ENCODE data around the gene RALY.

The RALY gene

DNA sequence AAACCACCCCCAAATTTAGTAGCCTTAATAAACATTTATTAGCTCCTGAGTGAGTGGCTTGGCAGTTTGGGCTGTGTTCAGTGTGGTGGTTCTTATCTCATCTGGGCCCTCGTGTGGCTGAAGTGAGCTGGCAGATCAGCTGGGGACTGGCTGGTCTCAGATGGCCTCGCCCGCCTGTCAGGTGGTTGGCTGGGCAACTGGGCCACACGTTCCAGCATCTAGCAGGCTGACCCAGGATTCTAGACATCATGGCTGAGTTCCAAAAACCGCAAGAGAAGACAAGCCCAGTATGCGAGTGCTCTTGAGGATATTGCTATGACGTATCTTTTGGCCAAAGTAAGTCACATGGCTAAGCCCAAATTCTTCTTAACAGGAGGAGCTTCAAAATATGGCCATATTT, 89.4 kb downstream of the RALY start:
- peak; percentile 95 for DNase-seq (ENCODE audit: low read depth)
- H3K4me3 ChIP-seq (ENCODE audit: low read depth, low read length), result no peak overlapping the region
- TF ChIP-seq, protein P1, sequence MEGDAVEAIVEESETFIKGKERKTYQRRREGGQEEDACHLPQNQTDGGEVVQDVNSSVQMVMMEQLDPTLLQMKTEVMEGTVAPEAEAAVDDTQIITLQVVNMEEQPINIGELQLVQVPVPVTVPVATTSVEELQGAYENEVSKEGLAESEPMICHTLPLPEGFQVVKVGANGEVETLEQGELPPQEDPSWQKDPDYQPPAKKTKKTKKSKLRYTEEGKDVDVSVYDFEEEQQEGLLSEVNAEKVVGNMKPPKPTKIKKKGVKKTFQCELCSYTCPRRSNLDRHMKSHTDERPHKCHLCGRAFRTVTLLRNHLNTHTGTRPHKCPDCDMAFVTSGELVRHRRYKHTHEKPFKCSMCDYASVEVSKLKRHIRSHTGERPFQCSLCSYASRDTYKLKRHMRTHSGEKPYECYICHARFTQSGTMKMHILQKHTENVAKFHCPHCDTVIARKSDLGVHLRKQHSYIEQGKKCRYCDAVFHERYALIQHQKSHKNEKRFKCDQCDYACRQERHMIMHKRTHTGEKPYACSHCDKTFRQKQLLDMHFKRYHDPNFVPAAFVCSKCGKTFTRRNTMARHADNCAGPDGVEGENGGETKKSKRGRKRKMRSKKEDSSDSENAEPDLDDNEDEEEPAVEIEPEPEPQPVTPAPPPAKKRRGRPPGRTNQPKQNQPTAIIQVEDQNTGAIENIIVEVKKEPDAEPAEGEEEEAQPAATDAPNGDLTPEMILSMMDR (conservative IDR thresholded peaks at IDR 0.05; ENCODE audit: low read depth, low read length), result peak; percentile 23

DNA sequence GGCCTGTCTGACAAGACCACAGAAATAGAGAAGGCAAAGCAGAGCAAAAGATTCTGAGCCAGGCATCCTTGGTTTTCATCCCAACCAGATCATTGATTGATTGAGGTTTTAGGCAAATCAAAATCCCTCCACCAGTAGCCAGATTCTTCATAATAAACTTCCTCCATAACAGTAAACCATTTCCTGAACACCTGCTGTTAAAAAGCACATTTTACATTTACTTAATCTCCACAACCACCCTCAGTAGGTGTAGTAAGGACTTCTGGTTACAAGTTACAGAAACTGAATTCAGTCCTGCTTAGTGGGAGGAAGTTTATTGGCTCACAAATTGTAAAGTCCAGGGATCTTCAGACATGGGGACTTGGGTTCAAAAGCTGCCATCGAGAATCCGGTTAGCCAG, 90.1 kb downstream of the RALY start:
- no peak for DNase-seq (ENCODE audit: low read depth)
- TF ChIP-seq, protein P1 (conservative IDR thresholded peaks at IDR 0.05; ENCODE audit: low read depth, low read length), result no peak
- H3K4me3 ChIP-seq (ENCODE audit: low read depth, low read length), result no peak overlapping the region

DNA sequence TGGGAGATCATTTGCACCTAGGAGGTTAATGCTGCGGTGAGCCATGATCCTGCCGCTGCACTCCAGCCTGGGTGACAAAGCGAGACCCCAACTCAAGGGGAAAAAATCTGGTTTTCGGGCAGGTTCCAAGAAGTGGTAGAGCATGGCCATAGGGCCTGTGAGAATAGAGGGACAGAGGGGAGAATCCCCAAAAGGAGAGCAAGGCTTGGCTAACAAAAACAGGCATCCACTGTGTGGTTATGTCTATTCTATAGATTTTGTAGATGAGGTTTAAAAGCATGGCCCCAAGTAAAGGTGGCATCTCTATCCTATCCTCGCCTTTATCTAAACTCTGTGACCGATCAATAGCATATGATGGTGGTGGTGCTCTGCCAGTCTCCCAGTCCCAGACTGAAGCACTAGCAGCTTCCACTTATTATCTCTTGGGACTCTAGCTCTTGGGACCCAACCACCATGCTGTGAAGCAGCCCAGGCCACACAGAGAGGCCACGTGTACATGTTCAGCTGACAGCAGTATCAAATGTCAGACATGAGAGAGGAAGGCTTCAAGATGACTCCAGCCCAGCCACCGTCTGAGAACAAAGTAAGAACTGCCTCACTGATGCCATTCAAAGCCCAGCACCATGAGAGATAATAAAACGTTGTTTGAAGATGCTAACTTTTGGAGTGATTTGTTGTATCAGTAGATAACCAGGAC, 90.7 kb downstream of the RALY start:
- no peak overlapping the region for H3K4me3 ChIP-seq (ENCODE audit: low read depth, low read length)
- TF ChIP-seq, protein P1 (conservative IDR thresholded peaks at IDR 0.05; ENCODE audit: low read depth, low read length), result no peak
- DNase-seq (ENCODE audit: low read depth), result peak; percentile 42

DNA sequence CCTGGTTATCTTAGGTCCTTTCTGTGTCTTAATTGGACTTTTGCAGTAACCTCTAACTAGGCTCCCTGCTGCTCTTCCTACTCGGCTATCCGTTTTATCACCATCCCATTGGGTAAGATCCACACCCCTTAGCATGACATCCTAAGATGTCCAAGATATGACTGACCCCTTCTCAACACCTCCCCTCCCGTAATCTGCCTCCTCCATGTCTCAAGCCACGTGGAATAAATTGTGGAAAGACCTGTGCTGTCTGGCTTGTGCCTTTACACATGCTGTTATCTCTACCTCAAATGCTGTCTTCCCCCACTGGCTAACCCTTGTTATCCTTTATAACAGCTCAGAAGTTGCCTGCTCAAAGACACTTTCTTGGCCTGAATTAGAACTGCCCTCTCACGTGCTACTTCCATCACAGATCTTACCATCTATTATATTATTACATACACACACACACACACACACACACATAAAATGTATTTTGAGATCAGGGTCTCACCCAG, 91.9 kb downstream of the RALY start:
- DNase-seq (ENCODE audit: low read depth), result no peak
- TF ChIP-seq, protein P1 (conservative IDR thresholded peaks at IDR 0.05; ENCODE audit: low read depth, low read length), result no peak
- no peak overlapping the region for H3K4me3 ChIP-seq (ENCODE audit: low read depth, low read length)

DNA sequence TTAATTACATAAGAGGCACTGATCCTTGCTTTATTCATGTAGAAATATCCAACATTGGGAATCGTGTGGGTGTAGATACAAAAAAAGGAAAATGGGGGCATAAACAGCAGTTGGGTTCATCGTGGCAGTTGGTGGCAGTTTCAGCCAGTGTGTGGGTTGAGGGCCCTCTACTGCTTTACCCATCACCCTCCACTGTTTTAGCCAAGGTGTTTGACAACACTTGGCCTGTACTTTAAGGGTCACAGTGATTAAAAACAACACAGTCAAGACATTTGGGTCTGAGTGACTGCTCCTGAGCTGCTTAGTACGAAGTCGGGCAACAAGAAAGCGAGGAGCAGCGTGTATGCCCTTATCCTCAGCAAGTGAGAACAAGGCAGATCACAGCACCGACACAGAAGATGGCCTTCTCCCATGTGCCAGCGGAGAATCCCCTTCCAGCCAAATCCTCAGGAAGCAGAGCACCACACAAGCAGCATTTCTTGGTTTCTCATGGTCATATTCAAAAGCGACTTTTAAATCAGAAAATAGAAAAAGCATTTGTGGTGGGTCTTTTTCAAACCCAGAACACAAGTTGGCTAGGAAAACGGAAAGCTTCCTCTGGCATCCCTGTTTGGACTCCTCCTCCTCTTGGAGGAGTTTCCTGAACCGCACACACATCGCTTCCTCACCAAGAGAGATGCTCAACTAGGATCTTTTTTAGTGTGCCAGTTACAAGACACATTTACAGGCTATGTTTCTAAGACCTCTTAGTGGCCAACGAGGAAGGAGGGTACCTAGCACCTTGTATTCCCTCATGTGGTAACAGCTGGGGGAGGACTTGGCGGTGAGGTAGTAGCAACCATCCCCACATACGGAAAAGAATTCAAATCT, 94.8 kb downstream of the RALY start:
- DNase-seq (ENCODE audit: low read depth), result no peak
- TF ChIP-seq, protein P1 (conservative IDR thresholded peaks at IDR 0.05; ENCODE audit: low read depth, low read length), result no peak

DNA sequence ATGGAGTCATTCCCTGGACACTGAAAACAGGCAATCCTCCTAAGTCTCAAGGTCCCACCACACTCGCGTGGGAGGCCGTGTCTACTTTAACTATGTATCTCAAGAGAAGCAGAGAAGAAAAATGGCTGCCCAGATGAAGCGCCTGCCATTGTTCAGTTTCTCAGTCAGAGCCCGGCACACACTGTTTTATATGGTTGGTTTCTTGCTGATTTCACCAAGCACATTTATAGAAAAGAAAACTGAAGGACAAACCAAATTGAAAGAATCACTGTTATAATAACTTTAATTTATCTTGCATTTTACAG, 95.4 kb downstream of the RALY start:
- TF ChIP-seq, protein P1 (conservative IDR thresholded peaks at IDR 0.05; ENCODE audit: low read depth, low read length), result no peak
- DNase-seq (ENCODE audit: low read depth), result no peak
- no peak overlapping the region for H3K4me3 ChIP-seq (ENCODE audit: low read depth, low read length)

More for the DNA sequence above, 94.8 kb downstream of the RALY start:
- H3K4me3 ChIP-seq (ENCODE audit: low read depth, low read length), result no peak overlapping the region

All from choroid plexus epithelial cell (primary cell).